ENCODE data around the gene ANKH.

ANKH gene

DNA sequence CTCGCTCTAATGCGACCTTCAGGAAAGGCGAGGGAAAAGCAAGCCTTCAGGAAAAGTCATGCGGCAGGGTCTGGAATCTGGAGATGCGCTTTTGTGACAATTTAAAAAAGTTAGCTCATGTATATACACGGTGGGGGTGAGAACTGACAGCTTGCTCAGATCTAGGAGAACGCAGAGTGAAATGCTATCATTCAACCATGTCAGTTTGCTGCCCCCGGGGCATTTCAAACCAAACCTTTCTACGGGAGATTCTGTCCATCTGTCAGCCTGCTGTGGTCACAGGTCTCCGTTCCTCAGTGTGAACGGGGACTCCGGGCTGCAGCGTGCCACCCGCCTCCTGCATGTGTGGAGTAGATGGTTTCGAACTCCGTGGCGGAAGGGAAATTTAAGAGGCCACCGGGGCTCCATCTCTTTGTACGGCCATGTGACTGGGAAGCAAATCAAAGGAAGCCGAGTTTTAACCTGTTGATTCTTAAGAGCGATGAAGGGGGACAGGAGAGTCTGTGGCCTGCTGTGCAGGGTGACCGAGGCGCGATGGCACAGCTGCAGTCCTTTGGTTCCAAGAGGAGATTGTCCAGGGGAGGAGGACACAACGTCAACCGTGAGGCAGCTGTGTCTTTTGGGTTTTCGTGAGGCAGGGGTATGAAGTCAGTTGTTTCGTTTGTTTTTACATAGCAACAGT lies 161.1 kb downstream of the ANKH start:
- no peak for DNase-seq

DNA sequence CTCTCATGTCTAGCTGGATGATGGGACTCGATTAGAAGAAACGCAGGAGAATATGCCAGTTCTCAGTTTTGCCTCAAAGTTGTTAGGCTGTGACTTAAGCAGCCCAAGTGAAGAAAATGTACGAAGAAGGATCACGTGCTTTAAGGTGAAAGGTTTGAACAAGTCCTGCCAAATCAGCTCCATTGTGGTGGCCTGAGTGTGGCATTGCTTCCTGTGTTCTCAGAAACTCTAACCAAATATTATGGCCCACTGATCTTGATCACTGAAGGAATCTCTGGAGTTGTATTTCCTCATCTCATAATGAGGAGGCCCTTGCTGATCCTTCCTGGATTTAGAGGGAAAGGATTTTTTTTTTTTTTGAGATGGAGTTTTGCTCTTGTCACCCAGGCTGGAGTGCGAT lies 163.0 kb downstream of the ANKH start:
- DNase-seq = no peak

DNA sequence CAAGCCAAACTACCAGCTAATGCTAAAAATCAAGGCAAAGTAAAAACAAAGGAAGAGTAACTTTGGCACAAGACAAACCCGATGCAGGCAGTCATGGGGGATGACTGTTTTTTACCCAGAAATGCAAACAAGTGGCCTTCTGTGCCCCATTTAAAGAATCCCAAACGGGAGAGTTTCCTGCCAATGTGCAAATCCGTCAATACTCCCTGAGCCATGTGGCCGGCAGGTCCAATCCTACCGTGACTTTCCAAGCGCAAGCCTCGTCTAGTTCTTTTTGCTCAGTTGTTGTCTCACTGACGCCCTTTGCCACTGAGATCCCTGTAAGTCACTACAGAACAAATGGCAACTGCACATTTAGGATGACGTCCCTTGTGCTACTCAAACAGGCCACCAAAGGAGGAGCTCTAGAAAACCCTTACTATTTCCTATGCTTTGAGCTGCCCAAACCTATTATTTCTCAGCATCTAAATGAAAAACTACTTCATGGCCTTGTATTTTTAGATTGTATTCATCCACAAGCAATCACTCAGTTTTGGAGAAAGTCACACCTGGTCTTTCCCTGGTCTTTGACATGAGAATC lies 163.7 kb downstream of the ANKH start:
- no peak for DNase-seq

- no peak for DNase-seq
These were observed 165.0 kb downstream of the ANKH start for GRCh38 chr5:14706615-14707021.

DNA sequence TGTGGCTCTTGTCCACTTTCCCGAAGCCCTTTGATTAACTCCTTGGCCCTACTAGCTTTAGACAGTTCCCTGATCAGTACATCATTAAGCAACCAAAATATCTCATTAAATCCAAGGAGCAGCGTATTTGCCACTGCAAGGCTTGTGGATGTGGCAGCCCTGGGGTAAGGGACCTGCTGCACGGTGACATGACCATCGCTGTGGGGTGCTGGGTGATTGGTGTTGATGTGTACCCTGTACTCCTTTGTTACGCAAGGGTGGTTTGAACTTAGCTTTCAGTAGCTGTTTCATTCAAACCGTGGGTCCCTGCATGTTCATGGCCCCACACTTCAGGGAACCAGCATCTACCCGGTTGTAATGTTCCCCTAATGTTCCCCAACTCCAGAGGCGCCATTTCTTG lies 166.0 kb downstream of the ANKH start:
- DNase-seq = no peak

DNA sequence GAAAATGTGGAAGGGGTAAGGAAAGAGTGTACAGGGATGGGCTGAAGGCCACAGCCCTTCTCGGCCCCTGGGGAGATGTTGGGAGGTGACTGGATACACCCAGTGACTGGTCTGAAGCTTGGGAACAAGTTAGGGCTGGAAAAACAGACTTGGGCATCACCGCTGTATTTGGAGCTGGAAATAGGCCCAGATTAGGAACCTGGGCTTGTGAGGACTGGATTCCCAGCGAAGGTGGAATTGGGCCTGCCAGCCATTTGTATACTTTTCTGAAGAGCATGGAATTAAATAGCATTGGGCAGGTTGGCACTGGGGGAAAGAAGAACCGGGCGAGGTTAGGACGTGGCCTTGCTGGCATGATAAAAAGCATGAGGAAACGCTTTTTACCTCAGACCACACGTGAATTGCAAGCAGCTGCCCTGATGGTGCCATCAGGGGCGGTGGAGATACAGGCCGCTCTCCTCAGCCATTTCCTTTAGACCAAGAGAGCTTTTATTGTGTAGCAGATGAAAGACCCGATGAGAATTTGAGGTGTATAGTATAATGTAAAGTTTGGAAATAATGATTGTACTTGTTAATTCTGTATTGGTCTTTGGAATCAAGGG lies 169.2 kb downstream of the ANKH start:
- DNase-seq = no peak

GRCh38 chr5:14701556-14701955 lies 170.0 kb downstream of the ANKH start:
- no peak for DNase-seq

- peak in 1 of 2 experiments; percentile 53 for DNase-seq
These were observed 170.8 kb downstream of the ANKH start for GRCh38 chr5:14700478-14701436.

DNA sequence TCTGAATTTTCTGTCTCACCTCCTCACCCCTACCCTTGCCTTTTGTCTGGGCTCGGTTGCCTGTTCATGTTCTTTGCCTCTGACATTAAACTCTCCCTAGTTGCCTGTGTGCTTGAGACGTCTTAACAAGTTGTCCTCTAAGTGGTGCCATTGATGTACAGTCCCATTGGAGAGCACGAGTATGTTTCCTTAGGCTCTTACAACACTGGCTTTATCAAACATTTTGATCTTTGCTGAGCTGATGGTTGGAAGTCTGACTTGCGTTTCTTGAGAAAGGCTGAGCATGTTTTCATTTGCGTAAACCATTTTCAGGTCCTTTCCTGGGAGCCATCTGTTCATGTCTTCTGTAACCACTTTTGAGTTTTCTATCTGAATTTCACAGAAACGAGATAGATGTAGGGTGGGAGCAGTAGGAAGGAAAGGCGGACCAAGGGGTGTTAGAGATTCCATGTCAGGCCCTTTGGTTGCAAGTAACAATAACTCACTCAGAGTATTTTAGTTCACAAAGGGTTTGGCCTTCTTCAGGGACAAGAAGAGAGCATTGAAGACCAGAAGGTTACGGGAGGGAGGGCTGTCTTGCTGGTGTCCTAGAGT lies 171.7 kb downstream of the ANKH start:
- no peak for DNase-seq

GRCh38 chr5:14699159-14699558 lies 172.4 kb downstream of the ANKH start:
- no peak for DNase-seq

DNA sequence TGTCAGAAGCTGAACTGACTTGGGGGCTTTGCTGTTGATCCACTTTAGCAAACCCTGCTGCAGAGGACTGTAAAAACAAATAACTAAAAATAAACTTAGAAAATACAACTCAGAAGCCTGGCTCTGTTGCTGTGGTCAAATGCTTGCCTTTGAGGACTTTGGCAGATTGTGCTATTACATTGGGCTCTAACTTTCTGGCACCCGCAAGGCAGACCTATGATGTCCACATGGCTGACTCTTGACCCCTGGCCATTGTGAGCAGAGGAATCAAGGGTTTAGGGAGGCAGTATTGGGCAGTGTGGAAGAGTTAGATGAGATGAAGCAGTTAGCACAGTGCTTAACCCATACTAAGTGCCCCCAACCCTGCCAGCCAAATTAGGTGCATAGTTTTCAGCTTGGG lies 173.1 kb downstream of the ANKH start:
- no peak for DNase-seq

GRCh38 chr5:14696851-14697250 lies 174.7 kb downstream of the ANKH start:
- no peak for DNase-seq

DNA sequence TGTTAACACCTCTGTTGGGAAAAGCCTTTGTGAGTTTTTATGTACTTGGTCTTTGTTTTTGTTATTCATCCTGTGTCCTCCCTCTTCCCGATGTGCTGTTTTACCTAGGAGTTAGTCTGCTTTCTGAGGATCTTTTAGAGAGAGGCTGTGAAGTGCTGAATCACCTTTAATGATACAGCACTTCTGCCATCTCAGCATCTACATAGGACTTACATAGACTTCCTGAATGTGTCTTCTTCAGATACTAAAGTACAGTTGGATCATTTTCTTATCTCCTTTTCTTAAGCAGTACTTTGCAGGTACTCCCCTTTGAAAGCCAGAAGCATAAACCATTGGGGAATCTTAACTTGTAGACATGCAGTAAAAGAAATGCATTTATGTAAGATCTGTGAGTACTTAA lies 175.5 kb downstream of the ANKH start:
- no peak for DNase-seq

- no peak for DNase-seq
These were observed 176.4 kb downstream of the ANKH start for GRCh38 chr5:14695152-14695551.

- DNase-seq = no peak
These were observed 178.5 kb downstream of the ANKH start for GRCh38 chr5:14693070-14693469.

DNA sequence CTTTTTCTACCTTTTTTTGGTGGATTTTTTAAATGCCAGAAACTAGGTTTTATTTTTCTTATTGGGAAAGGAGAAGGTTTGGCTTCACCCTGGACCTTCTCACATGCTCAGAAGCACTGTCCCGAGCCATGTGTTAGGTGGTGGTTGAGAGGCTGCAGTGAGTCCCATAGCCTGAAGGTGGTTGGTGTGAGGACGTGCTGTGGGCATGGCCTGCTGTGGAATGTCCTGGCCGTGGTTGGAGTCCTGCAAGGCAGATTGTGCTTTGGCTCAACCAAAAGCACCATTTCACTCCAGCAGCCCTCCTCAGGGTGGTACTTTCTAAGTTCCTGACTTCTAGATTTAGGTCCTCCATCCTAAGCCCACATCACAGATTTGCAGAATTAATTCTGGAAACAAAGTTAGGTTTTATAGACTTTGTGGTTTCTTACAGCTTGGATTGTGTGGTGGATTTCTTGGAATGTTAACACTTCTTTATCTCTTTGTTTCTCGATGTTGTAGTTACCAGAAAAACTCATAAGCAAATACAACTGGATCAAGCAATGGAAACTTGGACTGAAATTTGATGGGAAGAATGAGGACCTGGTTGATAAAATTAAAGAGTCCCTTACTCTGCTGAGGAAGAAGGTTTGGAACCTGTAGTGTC lies 184.4 kb downstream of the ANKH start:
- DNase-seq = no peak

- no peak for DNase-seq
These were observed 185.1 kb downstream of the ANKH start for GRCh38 chr5:14686517-14686916.

DNA sequence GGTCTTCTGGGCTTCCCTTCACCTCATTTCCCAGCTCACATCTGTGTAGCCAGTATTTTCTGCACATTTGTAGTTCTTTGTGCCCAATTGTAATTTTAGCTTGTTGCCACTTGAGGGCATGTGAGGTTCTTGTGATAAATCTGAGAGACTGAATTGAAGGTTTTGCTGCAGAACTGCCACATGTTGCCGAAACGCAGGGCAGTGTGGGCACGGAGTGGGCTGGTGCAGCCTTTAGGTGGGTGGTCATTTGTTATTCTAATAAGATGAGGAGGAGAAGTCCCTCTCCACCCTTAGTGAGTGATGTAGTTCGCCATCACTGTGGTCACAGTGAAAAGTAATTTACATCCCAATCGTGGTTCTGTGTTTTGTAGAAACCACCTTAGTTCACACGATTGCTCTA lies 185.8 kb downstream of the ANKH start:
- DNase-seq = peak; percentile 72 to 79

DNA sequence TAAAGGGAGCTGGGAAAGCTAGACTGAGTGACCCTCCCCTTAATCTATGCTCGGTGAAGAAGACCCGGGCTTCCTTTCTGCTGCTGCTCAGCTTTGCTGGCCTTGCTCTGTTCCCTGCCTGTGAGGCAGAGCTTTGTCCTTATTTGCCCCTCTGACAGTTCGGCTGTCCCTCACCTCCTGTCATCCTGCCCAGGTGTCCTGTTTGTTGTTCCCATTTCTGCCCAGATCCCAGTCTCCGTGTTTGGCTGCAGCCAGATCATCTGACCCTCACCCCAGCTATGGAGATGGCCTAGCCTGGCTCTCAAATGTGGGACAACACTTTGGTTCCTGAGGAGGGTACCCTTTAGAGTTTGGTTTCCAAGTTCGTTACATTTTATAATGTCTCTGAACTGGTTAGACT lies 186.8 kb downstream of the ANKH start:
- DNase-seq = no peak

DNA sequence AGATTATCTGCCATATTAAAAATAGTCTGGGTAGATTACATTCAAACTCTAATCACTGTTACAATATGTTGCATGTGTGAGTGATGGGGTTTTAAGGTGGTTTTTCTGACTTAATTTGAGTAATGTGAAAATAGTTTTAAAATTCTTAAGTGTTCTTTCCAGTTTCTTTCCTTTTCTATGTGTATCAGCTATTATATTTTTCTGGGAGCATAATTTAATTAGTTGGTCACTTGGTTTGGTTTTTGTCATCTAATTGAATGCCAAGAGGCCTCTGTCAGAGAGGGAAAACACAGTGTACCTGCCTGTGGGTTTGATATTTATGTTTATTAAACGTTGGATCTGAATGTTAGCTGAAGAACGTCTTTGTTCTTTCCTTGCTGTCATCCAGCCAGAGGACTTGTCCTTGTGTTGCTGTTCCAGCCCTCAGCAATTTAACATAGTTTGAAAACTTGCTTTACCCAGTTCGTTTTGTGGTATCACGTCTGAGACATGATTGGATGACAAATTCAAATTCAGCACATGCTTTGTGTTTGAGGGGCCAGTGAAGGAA lies 187.6 kb downstream of the ANKH start:
- no peak for DNase-seq

DNA sequence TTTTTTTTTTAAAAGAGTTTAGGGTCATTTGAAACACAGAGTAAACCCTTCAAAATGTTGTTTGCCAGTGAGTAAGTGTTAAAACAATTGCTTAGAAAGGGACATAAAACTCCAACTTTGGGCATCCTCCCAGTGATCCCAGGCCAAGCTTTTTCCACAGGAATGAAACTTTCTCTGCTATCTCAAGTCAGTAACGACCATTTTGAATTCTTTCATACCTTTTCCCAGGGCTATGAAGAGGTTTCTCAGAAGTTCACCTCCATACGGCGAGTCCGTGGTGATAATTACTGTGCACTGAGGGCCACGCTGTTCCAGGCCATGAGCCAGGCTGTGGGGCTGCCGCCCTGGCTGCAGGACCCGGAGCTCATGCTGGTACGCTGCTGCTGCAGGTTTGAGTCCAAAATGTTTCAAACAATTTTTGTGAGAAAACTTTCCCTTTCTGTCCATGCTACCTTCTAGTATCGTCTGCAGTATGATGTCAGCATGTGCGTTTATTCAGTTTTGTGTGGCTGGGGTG lies 190.3 kb downstream of the ANKH start:
- no peak for DNase-seq

- no peak for DNase-seq
These were observed 192.0 kb downstream of the ANKH start for GRCh38 chr5:14679595-14679994.

All from NCI-H446 (cell line).